Kidney (tissue), 14 donors: ENCODE measurements around the gene KIF12. TPM values are rescaled to one million over a fixed set of nuclear protein-coding genes. Genes with fewer than 3 reads are reported as not detected.

Experiments used
- DNase-seq, 5 donors: peaks; one replicate each; pipeline ENCODE4 v3.0.0-alpha.2; 2013 to 2020
- FAIRE-seq: peaks from 2 replicates; lab custom pipeline; 2012; peaks lifted over from hg19 to GRCh38; lab: Jason Lieb, UNC
- H3K27ac ChIP-seq, 2 donors: one replicate each; pipeline ENCODE4 v1.7.0; 2013; ENCODE audit warnings: low read depth in 2 of 2, low read length in 2 of 2, inconsistent platforms in 1 of 2
- H3K27me3 ChIP-seq: one replicate; pipeline ENCODE4 v1.7.1; 2013; ENCODE audit warnings: low read length, inconsistent platforms; ENCODE audit not compliant: control insufficient read depth, insufficient read depth
- H3K36me3 ChIP-seq, 3 donors: one replicate each; pipeline versions ENCODE4 v1.7.0 to v1.7.1; 2013; ENCODE audit warnings: low read length in 3 of 3, control low read depth in 1 of 3, inconsistent platforms in 1 of 3; ENCODE audit not compliant: insufficient read depth in 3 of 3, control insufficient read depth in 2 of 3
- H3K4me1 ChIP-seq, 3 donors: one replicate each; pipeline versions ENCODE4 v1.7.0 to v1.7.1; 2013; ENCODE audit warnings: low read length in 3 of 3, inconsistent platforms in 1 of 3, low read depth in 1 of 3; ENCODE audit not compliant: control insufficient read depth in 2 of 3, insufficient read depth in 2 of 3
- H3K4me3 ChIP-seq, 3 donors: one replicate each; pipeline versions ENCODE4 v1.7.0 to v1.8.1; 2013; ENCODE audit warnings: low read length in 3 of 3, control low read depth in 1 of 3, inconsistent platforms in 1 of 3
- H3K9ac ChIP-seq, 3 donors: one replicate each; pipeline versions ENCODE4 v1.7.0 to v1.7.1; 2013; ENCODE audit warnings: low read length in 3 of 3, control low read depth in 1 of 3, inconsistent platforms in 1 of 3
- H3K9me3 ChIP-seq, 3 donors: one replicate each; pipeline versions ENCODE4 v1.7.0 to v1.7.1; 2013; ENCODE audit warnings: low read length in 3 of 3, control low read depth in 1 of 3, inconsistent platforms in 1 of 3; ENCODE audit not compliant: control insufficient read depth in 2 of 3, insufficient read depth in 1 of 3
- intact Hi-C: fragments of 100-400 bp; cut with DNase I; formaldehyde crosslinking; loops from one replicate; pipeline ENCODE4 v1.11.1; 2022
- polyA plus RNA-seq: library from polyadenylated mRNA; stranded (reverse); fragments of 350-450 nt; fragmentation: Illumina TruSeq; extraction: RNeasy Lipid Tissue Mini Kit (QIAGEN cat#74804); gene quantifications from one replicate; pipeline ENCODE4 v1.2.3, GENCODE V29; 2014; ENCODE audit warnings: low read depth, low replicate concordance; ENCODE audit not compliant: insufficient read depth
- total RNA-seq: library from RNA; stranded (reverse); fragmentation: NEBNext Ultra II Directional; extraction: Animal tissue kit (Norgen Biotek cat#: 25700); gene quantifications from one replicate; pipeline ENCODE4 v1.2.1, GENCODE V29; 2021
- TF ChIP-seq, protein P1 (sequence below): IDR thresholded peaks from 3 replicates; pipeline ENCODE4 v1.5.1; 2012; ENCODE audit warnings: mild to moderate bottlenecking, moderate library complexity, borderline replicate concordance; ENCODE audit not compliant: insufficient read depth; ENCODE audit errors: extremely low read depth
- donor health status: control.
- donor health status: control.
- donor health status: control.
- donor health status: control.
- donor health status: control.
- donor health status: DM: yes; HTN: yes; CAD: no.
- donor health status: Normal renal cell carcinoma (clear cell type).

Gene KIF12
- total and polyA plus RNA-seq, 2 donors from 2014 or later = 155 to 202 TPM

- TF ChIP-seq, protein P1, sequence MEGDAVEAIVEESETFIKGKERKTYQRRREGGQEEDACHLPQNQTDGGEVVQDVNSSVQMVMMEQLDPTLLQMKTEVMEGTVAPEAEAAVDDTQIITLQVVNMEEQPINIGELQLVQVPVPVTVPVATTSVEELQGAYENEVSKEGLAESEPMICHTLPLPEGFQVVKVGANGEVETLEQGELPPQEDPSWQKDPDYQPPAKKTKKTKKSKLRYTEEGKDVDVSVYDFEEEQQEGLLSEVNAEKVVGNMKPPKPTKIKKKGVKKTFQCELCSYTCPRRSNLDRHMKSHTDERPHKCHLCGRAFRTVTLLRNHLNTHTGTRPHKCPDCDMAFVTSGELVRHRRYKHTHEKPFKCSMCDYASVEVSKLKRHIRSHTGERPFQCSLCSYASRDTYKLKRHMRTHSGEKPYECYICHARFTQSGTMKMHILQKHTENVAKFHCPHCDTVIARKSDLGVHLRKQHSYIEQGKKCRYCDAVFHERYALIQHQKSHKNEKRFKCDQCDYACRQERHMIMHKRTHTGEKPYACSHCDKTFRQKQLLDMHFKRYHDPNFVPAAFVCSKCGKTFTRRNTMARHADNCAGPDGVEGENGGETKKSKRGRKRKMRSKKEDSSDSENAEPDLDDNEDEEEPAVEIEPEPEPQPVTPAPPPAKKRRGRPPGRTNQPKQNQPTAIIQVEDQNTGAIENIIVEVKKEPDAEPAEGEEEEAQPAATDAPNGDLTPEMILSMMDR = no peak
- Histone ChIP-seq H3K4me3 (no peak overlapping the region), H3K27me3 (no peaks in the 10 kb centered on the region), H3K36me3 (peaks cover 0 to 7% (median 2%) of the 10 kb centered on the region in 3 donors), H3K9me3 (no peaks in the 10 kb centered on the region), H3K9ac (no peak overlapping the region), H3K27ac (no peak overlapping the region), H3K4me1 (peaks cover 0 to 5% (median 4%) of the 10 kb centered on the region in 3 donors)
- intact Hi-C loops = no loop called here
- FAIRE-seq = no peak
- peak in 2 of 5 donors; percentile 6 to 20 for DNase-seq
Observed at GRCh38 chr9:114057161-114057885, 41.8 kb downstream of the KIF12 start.

- TF ChIP-seq, protein P1 = no peak
- intact Hi-C loops = no loop called here
- Histone ChIP-seq H3K36me3 (peaks cover 2 to 11% (median 7%) of the 10 kb centered on the region in 3 donors), H3K4me3 (no peak overlapping the region), H3K9me3 (no peaks in the 10 kb centered on the region), H3K27me3 (no peaks in the 10 kb centered on the region), H3K27ac (no peak overlapping the region), H3K9ac (no peak overlapping the region), H3K4me1 (peaks cover 0 to 5% (median 4%) of the 10 kb centered on the region in 3 donors)
- DNase-seq (peak in 2 of 5 donors; percentile 6 to 20), FAIRE-seq (no peak)
Observed at GRCh38 chr9:114056527-114056926, 42.6 kb downstream of the KIF12 start.

DNA sequence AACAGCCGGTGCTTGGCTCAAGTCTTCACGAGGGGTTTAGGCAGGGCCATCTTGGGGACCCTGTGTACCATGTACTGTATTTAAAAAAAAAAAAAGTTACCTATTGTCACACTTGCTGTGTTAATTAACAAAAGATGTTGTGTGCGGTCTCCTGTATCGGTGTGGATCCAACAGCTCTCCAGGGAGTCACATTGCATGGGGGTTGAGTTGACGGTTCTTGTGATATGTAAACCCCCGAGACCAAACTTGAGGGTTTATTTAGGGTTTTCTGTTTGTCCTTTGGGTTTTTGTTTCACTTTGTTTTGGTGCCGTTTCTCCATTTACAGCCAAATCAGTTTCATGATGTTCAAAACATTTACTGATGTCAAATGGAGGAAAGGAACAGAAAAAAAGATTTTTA, 43.2 kb downstream of the KIF12 start:
- no peaks in the 10 kb centered on the region for H3K27me3 ChIP-seq
- H3K9ac ChIP-seq = no peak overlapping the region
- H3K4me1 ChIP-seq = peaks cover 0 to 5% (median 4%) of the 10 kb centered on the region in 3 donors
- no peak overlapping the region for H3K4me3 ChIP-seq
- DNase-seq = peak in 1 of 5 donors; percentile 9
- no peak overlapping the region for H3K27ac ChIP-seq
- no peak for FAIRE-seq
- peaks cover 2 to 15% (median 13%) of the 10 kb centered on the region in 3 donors for H3K36me3 ChIP-seq
- intact Hi-C loops = no loop called here
- TF ChIP-seq, protein P1 = no peak
- H3K9me3 ChIP-seq = no peaks in the 10 kb centered on the region
